Measurements from ENCODE around the gene PNPLA6.

DNA sequence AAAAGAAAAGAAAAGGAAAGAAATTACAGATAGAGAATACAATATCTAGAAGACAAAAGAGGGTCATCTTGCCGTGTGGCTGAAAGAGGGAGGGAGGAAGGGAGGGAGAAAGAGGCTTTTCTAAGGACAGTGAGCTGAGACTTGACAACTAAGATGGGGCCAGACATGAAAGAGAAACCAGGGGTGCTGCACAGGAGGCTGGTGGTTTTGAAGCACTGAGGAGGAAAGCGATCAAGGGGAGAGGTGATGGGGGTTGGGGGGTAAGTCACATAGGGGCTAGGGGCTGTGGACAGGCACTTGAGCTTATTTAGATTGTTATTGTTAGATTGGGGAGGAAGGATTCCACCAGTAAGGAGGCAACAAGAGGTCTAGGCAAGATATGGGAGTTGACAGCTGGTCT, 17.3 kb downstream of the PNPLA6 start:
- TF ChIP-seq, protein P1, sequence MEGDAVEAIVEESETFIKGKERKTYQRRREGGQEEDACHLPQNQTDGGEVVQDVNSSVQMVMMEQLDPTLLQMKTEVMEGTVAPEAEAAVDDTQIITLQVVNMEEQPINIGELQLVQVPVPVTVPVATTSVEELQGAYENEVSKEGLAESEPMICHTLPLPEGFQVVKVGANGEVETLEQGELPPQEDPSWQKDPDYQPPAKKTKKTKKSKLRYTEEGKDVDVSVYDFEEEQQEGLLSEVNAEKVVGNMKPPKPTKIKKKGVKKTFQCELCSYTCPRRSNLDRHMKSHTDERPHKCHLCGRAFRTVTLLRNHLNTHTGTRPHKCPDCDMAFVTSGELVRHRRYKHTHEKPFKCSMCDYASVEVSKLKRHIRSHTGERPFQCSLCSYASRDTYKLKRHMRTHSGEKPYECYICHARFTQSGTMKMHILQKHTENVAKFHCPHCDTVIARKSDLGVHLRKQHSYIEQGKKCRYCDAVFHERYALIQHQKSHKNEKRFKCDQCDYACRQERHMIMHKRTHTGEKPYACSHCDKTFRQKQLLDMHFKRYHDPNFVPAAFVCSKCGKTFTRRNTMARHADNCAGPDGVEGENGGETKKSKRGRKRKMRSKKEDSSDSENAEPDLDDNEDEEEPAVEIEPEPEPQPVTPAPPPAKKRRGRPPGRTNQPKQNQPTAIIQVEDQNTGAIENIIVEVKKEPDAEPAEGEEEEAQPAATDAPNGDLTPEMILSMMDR (IDR thresholded peaks at IDR 0.05; ENCODE audit: low read depth, low read length): no peak
- no peak for TF ChIP-seq EZH2phosphoT487 (IDR thresholded peaks at IDR 0.05; ENCODE audit: low read depth)
